Tibial nerve (tissue), 4 donors: ENCODE data around the gene TMEM158. TPM values are rescaled to one million over a fixed set of nuclear protein-coding genes. Genes with fewer than 3 reads are reported as not detected.

Experiments
- DNase-seq, 2 donors: peaks; one replicate each; pipeline ENCODE4 v3.0.0-alpha.2; 2019; ENCODE audit warnings: low spot score in 2 of 2
- H3K27ac ChIP-seq, 4 donors: fragments of 200-600 bp; sonication (generic) in 3 of 4; one replicate each; pipeline ENCODE4 v1.5.1; 2017 to 2019; ENCODE audit warnings: mild to moderate bottlenecking in 1 of 4
- H3K27me3 ChIP-seq, 2 donors: fragments of 200-600 bp; sonication (generic) in 1 of 2; one replicate each; pipeline versions ENCODE4 v1.5.1 to v1.6.0; 2017 to 2019
- H3K36me3 ChIP-seq, 3 donors: fragments of 200-600 bp; sonication (generic); one replicate each; pipeline ENCODE4 v1.5.1; 2018 to 2019
- H3K4me1 ChIP-seq, 4 donors: fragments of 200-600 bp; sonication (generic) in 3 of 4; one replicate each; pipeline ENCODE4 v1.5.1; 2017 to 2019
- H3K4me3 ChIP-seq, 4 donors: fragments of 200-600 bp; sonication (generic) in 3 of 4; one replicate each; pipeline ENCODE4 v1.5.1; 2017 to 2019; ENCODE audit warnings: mild to moderate bottlenecking in 1 of 4, moderate library complexity in 1 of 4
- H3K9me3 ChIP-seq, 4 donors: fragments of 200-600 bp; sonication (generic) in 3 of 4; one replicate each; pipeline ENCODE4 v1.5.1; 2017 to 2019
- CTCF ChIP-seq, 5 experiments: fragments of 200-600 bp in 3 of 5; fragments of 450-650 bp in 2 of 5; sonication (generic) in 3 of 5; IDR thresholded peaks; one replicate each; pipeline ENCODE4 v1.5.1; 2016 to 2019; ENCODE audit warnings: antibody characterized with exemption in 5 of 5, mild to moderate bottlenecking in 3 of 5, moderate library complexity in 2 of 5
- EP300 ChIP-seq, 2 donors: sonication (generic); formaldehyde crosslinking; IDR thresholded peaks; one replicate each; pipeline ENCODE4 v1.6.1; 2017; ENCODE audit warnings: antibody characterized with exemption in 2 of 2, mild to moderate bottlenecking in 1 of 2
- POLR2A ChIP-seq, 2 donors: fragments of 450-650 bp; IDR thresholded peaks; one replicate each; pipeline ENCODE4 v1.6.1; 2017; ENCODE audit warnings: antibody characterized with exemption in 2 of 2, mild to moderate bottlenecking in 2 of 2, moderate library complexity in 2 of 2
- WGBS, 2 donors: methylation state at CpG; one replicate each; pipeline ENCODE4 v1.1.5; 2018; 5-methylcytosine and 5-hydroxymethylcytosine counted together
- total RNA-seq, 4 donors: library from RNA; depleted of rRNA; stranded (reverse); fragments of >200 nt; gene quantifications; one replicate each; pipeline ENCODE4 v1.1.0, GENCODE V29; 2016

Gene TMEM158
- total RNA-seq, 4 donors from 2014 or later = 1.8 to 3.8 (median 2.7) TPM; not detected in 1

DNA sequence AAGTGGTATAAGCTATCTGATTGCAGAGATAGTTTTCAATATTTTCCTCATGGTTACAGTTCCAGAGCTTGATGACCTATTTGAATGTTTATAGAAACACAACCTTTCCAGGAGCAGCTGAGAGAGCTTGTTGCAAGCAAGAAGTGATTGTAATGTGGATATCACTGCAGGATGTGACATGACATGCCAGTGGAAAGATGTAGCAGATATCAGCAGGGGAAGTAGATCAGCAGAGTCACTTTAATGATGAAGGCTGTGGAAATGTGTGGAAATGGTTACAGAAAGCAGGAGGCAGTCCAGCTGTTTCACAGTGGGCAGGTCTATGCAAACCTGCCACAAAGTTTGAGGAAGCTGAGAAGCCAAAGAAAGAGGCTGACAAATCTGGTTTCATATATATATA lies 21.0 kb downstream of the TMEM158 start:
- TF ChIP-seq CTCF (IDR thresholded peaks at IDR 0.05) = no peak
- TF ChIP-seq POLR2A (IDR thresholded peaks at IDR 0.05) = no peak
- TF ChIP-seq EP300 (IDR thresholded peaks at IDR 0.05) = no peak
- no peak overlapping the region for H3K4me3 ChIP-seq
- H3K9me3 ChIP-seq = no peaks in the 10 kb centered on the region
- no peak overlapping the region for H3K27ac ChIP-seq
- no peaks in the 10 kb centered on the region for H3K36me3 ChIP-seq
- no peak for DNase-seq
- H3K27me3 ChIP-seq = no peaks in the 10 kb centered on the region
- no peaks in the 10 kb centered on the region for H3K4me1 ChIP-seq

DNA sequence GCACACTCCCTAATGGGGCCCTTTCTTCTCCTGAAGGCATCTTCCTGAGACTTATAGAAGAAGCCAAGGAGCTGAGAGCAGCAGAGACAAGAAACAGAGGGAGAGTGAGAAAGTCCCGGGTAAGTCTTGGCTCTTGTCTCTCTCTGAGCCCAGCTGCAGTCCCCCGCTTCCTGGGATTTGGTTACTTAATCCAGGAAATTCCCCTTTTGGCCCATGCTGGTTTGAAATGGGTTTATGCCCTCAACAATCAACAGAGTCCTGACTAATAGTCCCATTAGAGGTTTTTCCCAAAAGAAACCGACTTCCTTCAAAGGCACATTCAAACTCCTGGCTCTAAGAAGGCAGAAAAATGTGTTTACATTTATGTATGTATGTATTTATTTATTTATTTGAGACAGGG lies 22.0 kb downstream of the TMEM158 start:
- Histone ChIP-seq H3K27ac (no peak overlapping the region), H3K36me3 (no peaks in the 10 kb centered on the region), H3K4me3 (no peak overlapping the region), H3K4me1 (no peaks in the 10 kb centered on the region), H3K27me3 (no peaks in the 10 kb centered on the region), H3K9me3 (no peaks in the 10 kb centered on the region)
- 29 to 30% methylated on average over 3 of the region's 3 CpGs for WGBS, 2 donors
- no peak for DNase-seq
- TF ChIP-seq CTCF (IDR thresholded peaks at IDR 0.05) (no peak), POLR2A (IDR thresholded peaks at IDR 0.05) (no peak), EP300 (IDR thresholded peaks at IDR 0.05) (no peak)

DNA sequence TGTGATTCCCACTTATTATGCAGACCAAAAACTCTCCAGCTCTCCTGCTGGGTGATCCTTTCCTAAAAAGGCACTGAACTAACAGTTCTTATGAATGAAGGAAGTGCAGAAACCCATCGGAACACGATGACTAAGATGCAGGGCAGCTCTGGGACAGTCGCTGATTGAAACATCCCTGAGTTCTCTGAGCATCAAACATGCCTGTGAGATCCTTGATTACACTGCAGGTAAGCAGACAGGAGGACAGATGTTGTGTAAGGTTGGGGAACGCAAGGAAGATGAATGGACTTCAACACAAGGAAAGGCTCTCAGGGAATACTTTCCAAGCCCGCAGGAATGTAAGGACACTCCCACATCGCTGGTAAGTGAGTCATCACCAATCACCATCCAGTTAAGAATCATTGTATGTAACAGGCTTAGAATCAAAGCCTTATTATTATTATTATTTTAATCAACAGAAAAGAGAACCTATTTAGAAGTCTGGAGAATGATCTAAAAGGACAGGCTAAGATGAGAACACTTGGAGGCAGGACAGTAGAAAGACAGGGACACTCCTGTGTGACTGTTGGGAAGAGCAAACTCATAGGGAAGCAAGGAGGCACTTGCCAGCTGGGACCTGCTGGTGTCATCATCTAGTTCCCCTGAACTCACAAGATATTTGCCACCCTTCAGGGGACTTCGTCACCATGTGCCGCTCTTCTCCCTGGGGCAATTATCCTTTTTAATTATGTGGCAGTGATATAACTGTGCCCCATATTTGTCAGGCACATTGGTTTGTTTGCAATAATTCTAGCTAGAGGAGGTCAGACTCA lies 26.0 kb downstream of the TMEM158 start:
- DNase-seq = no peak
- Histone ChIP-seq H3K27me3 (no peaks in the 10 kb centered on the region), H3K4me3 (no peak overlapping the region), H3K36me3 (no peaks in the 10 kb centered on the region), H3K9me3 (no peaks in the 10 kb centered on the region), H3K4me1 (no peaks in the 10 kb centered on the region), H3K27ac (no peak overlapping the region)
- 69 to 79% methylated on average over 8 of the region's 8 CpGs for WGBS, 2 donors
- TF ChIP-seq EP300 (IDR thresholded peaks at IDR 0.05) (no peak), CTCF (IDR thresholded peaks at IDR 0.05) (no peak), POLR2A (IDR thresholded peaks at IDR 0.05) (no peak)

- H3K27me3 ChIP-seq = no peaks in the 10 kb centered on the region
- no peak overlapping the region for H3K4me3 ChIP-seq
- WGBS, 2 donors = 89 to 91% methylated on average over 5 of the region's 5 CpGs
- TF ChIP-seq EP300 (IDR thresholded peaks at IDR 0.05) (no peak), POLR2A (IDR thresholded peaks at IDR 0.05) (no peak), CTCF (IDR thresholded peaks at IDR 0.05) (no peak)
- H3K36me3 ChIP-seq = no peaks in the 10 kb centered on the region
- H3K9me3 ChIP-seq = no peaks in the 10 kb centered on the region
- no peaks in the 10 kb centered on the region for H3K4me1 ChIP-seq
- DNase-seq = no peak
- no peak overlapping the region for H3K27ac ChIP-seq
Observed at GRCh38 chr3:45198264-45199260, 27.5 kb downstream of the TMEM158 start.

DNA sequence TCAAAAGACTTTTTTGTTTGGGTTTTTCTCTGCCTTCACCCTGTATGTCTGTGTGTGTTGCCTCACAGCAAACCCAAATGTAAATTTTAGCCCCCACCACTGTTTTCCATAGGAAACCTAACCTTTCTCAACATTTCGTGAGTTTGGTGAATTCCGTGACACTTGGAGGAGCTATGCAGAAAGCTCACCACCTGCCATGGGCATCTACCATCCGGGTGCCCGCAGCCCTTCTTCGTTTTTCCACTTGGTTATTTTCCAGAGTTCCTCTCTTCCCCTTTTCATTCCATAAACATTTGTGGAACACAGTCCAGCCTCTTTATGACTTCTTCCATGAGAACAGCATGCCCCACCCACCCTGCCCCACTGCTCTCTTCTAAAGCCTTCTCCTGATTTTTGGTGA lies 31.3 kb downstream of the TMEM158 start:
- Histone ChIP-seq H3K4me1 (no peaks in the 10 kb centered on the region), H3K4me3 (no peak overlapping the region), H3K27me3 (no peaks in the 10 kb centered on the region), H3K9me3 (no peaks in the 10 kb centered on the region), H3K27ac (no peak overlapping the region), H3K36me3 (no peaks in the 10 kb centered on the region)
- DNase-seq = no peak
- 89 to 90% methylated on average over 5 of the region's 5 CpGs for WGBS, 2 donors
- TF ChIP-seq EP300 (IDR thresholded peaks at IDR 0.05) (no peak), POLR2A (IDR thresholded peaks at IDR 0.05) (no peak), CTCF (IDR thresholded peaks at IDR 0.05) (no peak)
